HFF-Myc (cell line): Measurements from ENCODE around the gene CSTB.

Source experiments
- DNase-seq: peaks from one replicate; pipeline ENCODE4 v3.0.0-alpha.2; 2011; ENCODE audit warnings: low read depth; ENCODE audit errors: extremely low read depth
- H3K4me3 ChIP-seq: replicated peaks from 2 replicates; pipeline ENCODE4 v1.5.1; 2011; ENCODE audit warnings: low read depth, mild to moderate bottlenecking, control low read depth, low read length
- TF ChIP-seq, protein P1 (sequence below): IDR thresholded peaks from 2 replicates; pipeline ENCODE4 v1.5.1; 2012; ENCODE audit warnings: mild to moderate bottlenecking, low read depth, low read length, control low read depth; ENCODE audit errors: missing control alignments

CSTB gene

DNA sequence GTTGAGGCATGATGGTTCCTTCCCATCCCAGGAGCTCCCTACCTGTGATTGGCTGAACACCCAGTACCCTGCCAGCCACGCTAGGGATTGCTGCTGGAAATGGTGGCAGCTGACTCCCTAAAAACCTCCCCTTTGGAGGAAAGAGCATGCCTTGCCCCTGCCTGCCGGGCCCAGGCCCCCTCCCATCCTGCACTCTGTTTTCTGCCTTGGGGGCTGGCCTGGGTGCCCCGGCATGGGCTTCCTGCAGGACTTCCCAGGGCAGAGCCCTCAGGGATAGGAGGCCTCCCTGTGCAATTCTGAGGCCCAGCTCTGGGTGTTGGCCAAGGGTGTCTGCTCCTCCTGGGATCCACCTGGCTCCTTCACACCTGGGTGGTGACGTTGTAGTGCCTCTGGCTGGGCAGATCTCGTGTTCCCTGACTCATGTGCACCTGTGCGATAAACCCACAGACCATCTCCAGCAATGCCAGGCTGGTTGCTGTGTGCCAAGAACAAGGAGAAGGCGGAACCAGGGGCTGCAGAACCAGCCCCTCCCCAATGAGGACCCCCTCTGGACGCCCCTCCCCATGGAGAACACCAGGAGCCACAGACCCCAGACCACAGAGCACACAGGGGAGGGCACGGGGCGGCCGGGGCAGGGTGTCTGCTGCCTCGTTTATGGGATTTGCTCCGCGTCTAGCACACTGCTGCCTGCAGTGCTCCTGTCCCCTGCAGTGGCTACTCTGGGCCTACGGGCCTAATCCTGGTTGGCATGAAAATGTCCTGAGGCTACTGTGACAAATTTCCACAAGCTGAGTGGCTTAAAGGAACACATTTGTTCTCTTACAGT lies 13.6 kb downstream of the CSTB start:
- DNase-seq = no peak
- TF ChIP-seq, protein P1, sequence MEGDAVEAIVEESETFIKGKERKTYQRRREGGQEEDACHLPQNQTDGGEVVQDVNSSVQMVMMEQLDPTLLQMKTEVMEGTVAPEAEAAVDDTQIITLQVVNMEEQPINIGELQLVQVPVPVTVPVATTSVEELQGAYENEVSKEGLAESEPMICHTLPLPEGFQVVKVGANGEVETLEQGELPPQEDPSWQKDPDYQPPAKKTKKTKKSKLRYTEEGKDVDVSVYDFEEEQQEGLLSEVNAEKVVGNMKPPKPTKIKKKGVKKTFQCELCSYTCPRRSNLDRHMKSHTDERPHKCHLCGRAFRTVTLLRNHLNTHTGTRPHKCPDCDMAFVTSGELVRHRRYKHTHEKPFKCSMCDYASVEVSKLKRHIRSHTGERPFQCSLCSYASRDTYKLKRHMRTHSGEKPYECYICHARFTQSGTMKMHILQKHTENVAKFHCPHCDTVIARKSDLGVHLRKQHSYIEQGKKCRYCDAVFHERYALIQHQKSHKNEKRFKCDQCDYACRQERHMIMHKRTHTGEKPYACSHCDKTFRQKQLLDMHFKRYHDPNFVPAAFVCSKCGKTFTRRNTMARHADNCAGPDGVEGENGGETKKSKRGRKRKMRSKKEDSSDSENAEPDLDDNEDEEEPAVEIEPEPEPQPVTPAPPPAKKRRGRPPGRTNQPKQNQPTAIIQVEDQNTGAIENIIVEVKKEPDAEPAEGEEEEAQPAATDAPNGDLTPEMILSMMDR = no peak
- no peak overlapping the region for H3K4me3 ChIP-seq

DNA sequence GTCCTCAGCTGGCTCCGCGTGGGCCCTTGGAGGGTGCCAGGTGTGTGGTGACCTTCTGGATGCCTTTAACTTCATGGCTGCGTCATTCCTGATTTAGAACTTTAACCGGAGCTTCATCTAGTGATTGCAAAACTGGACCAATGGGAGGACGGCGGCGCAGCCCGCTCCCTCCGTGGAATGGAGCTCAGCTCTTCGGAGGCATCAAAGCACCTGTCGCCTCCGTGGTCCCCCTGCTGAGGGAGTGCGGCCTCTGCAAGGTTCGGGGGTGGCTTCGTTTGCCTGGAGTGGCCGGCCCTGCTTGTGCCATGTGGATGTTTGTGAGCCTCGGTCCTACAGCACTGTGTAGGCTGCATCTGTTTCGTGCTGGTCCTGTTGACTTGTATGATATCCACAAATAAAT lies 14.2 kb downstream of the CSTB start:
- H3K4me3 ChIP-seq = no peak overlapping the region
- TF ChIP-seq, protein P1 = no peak
- no peak for DNase-seq

DNA sequence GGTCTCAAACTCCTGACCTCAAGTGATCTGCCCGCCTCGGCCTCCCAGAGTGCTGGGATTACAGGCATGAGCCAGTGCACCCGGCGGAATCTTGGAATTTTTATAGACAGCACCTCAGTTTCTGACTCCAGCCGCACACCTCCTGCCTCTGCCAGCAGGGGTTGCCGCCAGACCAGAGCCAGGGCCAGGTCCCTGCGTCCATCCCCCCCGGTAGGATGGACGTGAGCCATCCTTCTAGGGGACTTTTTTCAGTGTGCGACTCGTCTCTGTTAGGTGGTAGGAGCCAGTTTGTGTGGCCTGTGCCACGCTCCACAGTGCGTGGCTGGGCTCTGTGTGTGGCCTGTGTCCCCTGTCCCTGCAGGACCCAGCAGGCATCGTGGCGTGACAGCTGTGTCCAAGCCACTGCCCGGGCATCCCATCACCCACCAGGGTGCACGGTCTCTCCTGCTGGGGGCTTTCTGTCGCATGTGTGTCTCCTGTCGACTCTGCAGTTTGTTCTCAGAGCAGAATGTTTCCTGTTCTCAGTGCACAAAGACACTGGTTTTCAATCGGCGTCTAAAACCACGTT lies 15.6 kb downstream of the CSTB start:
- TF ChIP-seq, protein P1 = no peak
- no peak for DNase-seq
- H3K4me3 ChIP-seq = no peak overlapping the region

DNA sequence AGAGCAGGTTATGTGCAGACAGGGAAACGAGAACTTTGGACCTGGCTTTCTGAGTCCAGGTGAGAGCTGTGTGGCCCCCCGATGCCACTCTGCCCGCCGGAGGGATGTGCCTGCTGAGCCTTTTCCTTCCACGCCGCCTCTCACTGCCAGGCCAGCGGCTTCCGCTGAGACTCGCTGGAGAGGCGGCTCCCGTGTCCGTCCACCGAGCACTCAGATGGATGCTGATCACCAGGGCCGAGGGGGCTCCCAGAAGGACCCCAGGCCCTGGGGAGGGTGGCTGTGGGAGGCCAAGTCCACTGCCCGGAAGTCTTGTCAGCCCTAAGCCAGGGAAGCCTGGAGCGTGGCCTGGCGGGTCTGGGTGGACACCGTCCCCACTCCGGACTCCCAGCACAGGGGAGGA lies 16.5 kb downstream of the CSTB start:
- TF ChIP-seq, protein P1 = no peak
- DNase-seq = no peak
- no peak overlapping the region for H3K4me3 ChIP-seq

DNA sequence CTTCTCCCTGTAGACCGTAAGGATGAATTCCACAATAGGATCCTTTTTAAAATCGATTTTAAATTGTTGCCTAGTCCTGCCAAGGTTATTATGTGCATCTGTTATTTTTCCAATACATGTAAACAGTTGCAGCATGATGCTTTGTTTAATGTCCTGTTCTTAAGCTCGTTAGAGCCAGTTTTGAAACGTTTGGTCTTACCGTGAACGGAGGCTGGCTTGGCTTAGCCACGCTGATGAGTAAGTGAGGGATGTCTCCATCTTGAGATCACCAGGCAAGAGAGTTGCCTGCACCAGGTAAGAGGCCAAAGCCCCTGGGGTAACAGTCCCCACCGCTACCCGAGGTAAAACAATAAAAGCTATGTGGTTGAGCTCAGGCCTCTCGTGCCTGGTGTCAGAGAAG lies 17.3 kb downstream of the CSTB start:
- no peak for DNase-seq
- TF ChIP-seq, protein P1 = no peak
- no peak overlapping the region for H3K4me3 ChIP-seq

DNA sequence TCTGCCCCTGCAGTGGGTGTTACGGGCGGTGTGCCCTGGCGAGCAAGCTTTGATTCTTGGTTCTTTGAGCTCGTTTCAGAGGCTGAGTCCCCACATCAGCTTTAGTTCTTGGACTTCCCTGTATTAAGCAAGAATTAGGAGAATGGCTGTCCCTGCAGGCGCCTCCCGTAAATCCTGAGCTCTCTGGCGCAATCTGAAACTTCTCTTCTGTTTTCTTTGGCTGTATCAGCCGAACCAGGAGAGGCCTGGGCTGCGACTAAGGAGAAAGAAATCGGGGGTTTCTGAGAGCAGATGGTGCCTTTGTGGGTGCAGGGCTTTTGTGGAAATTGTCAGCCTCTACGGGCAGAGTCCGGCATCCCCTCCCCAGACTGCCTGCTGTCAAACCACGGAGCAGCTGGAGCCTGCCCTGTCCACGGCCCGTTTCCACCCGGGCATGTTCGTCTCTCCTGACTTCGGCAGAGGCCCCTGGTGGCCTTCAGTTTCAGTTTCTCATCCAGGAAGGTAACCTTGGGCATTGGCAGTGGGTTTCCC lies 17.9 kb downstream of the CSTB start:
- no peak for DNase-seq
- TF ChIP-seq, protein P1 = no peak
- H3K4me3 ChIP-seq = no peak overlapping the region
